ENCODE data around the gene MED7. TPM values are rescaled to one million over a fixed set of nuclear protein-coding genes. Genes with fewer than 3 reads are reported as not detected.

MED7 gene
- total RNA-seq, 4 donors from 2014 or later, result 7.1 to 14.5 (median 8.6) TPM

GRCh38 chr5:157162919-157163510, 20.4 kb upstream of the MED7 start:
- no peak for TF ChIP-seq CTCF (IDR thresholded peaks at IDR 0.05)
- no peak for ATAC-seq (ENCODE audit: low FRiP score)
- no peak for DNase-seq (ENCODE audit: low spot score)

GRCh38 chr5:157161996-157162395, 19.3 kb upstream of the MED7 start:
- no peak for DNase-seq (ENCODE audit: low spot score)
- no peak for ATAC-seq (ENCODE audit: low FRiP score)
- no peak for TF ChIP-seq CTCF (IDR thresholded peaks at IDR 0.05)

GRCh38 chr5:157160001-157160400, 17.3 kb upstream of the MED7 start:
- DNase-seq (ENCODE audit: low spot score) (no peak), ATAC-seq (ENCODE audit: low FRiP score) (no peak)
- TF ChIP-seq CTCF (IDR thresholded peaks at IDR 0.05), result no peak

- DNase-seq (ENCODE audit: low spot score) (no peak), ATAC-seq (ENCODE audit: low FRiP score) (no peak)
- TF ChIP-seq CTCF (IDR thresholded peaks at IDR 0.05), result no peak
Measured at GRCh38 chr5:157159209-157159751, 16.6 kb upstream of the MED7 start.

- no peak for TF ChIP-seq CTCF (IDR thresholded peaks at IDR 0.05)
- ATAC-seq (ENCODE audit: low FRiP score) (no peak), DNase-seq (ENCODE audit: low spot score) (no peak)
Measured at GRCh38 chr5:157157293-157157891, 14.7 kb upstream of the MED7 start.

GRCh38 chr5:157155297-157155696, 12.6 kb upstream of the MED7 start:
- ATAC-seq (ENCODE audit: low FRiP score) (no peak), DNase-seq (ENCODE audit: low spot score) (no peak)

More at GRCh38 chr5:157155297-157155696, 12.6 kb upstream of the MED7 start:
- TF ChIP-seq CTCF (IDR thresholded peaks at IDR 0.05), result no peak
